Measurements from ENCODE around the gene FRMD4B. TPM values are rescaled to one million over a fixed set of nuclear protein-coding genes. Genes with fewer than 3 reads are reported as not detected.

FRMD4B gene
- total RNA-seq, 2 experiments from 2014 or later, result not detected

DNA sequence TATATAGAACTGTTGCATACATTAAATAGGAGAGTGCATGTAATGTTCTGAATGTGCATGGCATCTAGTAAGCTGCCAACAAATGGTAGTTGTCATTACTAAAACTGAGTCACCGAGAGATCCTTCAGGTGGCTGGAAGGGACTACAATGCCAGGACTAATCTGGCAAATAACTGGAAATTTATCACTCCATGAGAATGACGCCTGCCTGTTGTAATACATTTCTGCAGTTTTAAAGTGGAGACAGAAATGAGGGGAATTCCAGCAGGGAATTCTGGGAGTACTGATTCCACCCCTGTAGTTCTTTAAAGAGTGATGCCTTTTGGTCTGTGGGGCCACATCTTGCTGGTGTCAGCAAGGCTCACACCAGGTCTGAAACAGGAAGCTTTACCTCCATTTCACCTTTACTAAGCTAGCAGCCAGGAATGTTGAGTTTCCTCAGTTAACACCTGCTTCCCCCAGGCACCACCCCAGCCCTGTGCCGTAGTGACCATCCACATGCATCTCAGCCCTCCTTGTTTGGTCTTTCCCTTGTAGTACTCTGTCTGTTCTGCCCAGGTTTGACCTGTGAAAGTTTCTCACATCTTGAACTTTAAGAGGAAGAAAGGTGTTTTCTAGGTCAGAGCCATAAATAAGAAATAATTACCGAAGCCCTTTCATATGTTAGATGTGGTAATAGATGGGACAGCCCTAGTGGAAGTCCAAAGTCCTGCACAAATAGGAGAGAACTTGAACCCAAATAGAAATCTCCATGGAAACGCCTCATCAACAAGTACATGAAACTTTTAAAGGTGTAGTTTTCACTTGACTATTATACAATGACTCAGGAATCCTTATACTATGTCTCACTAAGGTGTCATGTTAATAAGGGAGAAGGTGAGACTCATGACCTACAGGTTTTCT lies 206.8 kb downstream of the FRMD4B start:
- no peak overlapping the region for H3K27ac ChIP-seq (ENCODE audit: low read depth, low read length, poor library complexity, severe bottlenecking)
- H3K4me2 ChIP-seq (ENCODE audit: low read length), result no peak overlapping the region
- no peaks in the 10 kb centered on the region for H4K20me1 ChIP-seq (ENCODE audit: insufficient read depth, low read length)
- TF ChIP-seq, protein P1, sequence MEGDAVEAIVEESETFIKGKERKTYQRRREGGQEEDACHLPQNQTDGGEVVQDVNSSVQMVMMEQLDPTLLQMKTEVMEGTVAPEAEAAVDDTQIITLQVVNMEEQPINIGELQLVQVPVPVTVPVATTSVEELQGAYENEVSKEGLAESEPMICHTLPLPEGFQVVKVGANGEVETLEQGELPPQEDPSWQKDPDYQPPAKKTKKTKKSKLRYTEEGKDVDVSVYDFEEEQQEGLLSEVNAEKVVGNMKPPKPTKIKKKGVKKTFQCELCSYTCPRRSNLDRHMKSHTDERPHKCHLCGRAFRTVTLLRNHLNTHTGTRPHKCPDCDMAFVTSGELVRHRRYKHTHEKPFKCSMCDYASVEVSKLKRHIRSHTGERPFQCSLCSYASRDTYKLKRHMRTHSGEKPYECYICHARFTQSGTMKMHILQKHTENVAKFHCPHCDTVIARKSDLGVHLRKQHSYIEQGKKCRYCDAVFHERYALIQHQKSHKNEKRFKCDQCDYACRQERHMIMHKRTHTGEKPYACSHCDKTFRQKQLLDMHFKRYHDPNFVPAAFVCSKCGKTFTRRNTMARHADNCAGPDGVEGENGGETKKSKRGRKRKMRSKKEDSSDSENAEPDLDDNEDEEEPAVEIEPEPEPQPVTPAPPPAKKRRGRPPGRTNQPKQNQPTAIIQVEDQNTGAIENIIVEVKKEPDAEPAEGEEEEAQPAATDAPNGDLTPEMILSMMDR (conservative IDR thresholded peaks at IDR 0.05; ENCODE audit: low read length), result no peak
- no peak for TF ChIP-seq EZH2phosphoT487 (IDR thresholded peaks at IDR 0.05; ENCODE audit: borderline replicate concordance, low read depth, low read length)
- H2AFZ ChIP-seq (ENCODE audit: low read length), result no peak overlapping the region
- intact Hi-C loops (cut with micrococcal nuclease; ENCODE audit: unreplicated experiment), result no loop called here
- no peaks in the 10 kb centered on the region for H3K79me2 ChIP-seq (ENCODE audit: insufficient read depth, low read depth, low read length)
- H3K4me1 ChIP-seq (ENCODE audit: insufficient read depth, low read length, poor library complexity, severe bottlenecking), result no peaks in the 10 kb centered on the region
- BruUV-seq (replicated peaks), result no TSS peak
- CTCF ChIA-PET (ENCODE audit: unreplicated experiment), result no interaction called here
- POLR2A ChIA-PET, result interaction anchor here (0.7 kb wide), 1 partner anchor 237 kb away, joined by 3 read pairs; no protein-coding TSS in a partner anchor
- no peaks in the 10 kb centered on the region for H3K9me3 ChIP-seq (ENCODE audit: low read length)
- H3K4me3 ChIP-seq (ENCODE audit: low read depth, low read length, poor library complexity, severe bottlenecking), result no peak overlapping the region
- no peaks in the 10 kb centered on the region for H3K36me3 ChIP-seq (ENCODE audit: insufficient read depth, low read length)
- DNase-seq (ENCODE audit: low spot score), result no peak
- H3K9me2 ChIP-seq (ENCODE audit: insufficient read depth, low read length), result no peaks in the 10 kb centered on the region

DNA sequence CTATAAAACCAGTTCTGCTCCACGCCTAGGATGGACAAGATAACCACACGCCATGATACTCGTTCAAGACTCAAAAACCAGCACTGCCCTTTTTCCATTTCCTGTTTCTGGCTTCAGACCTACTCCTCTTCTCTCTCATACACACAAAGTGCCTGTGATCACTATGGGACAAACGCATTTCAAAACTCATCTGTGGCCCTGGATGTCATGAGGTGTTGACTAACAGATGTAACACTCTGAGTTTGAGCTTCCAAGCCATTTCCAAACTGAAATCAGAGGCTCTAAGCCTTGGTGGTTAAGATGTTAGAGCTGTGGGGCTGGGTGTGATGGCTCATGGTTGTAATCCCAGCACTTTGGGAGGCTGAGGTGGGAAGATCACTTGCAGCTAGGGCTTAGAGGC lies 207.8 kb downstream of the FRMD4B start:
- Histone ChIP-seq H3K4me2 (ENCODE audit: low read length) (no peak overlapping the region), H3K9me2 (ENCODE audit: insufficient read depth, low read length) (no peaks in the 10 kb centered on the region), H3K4me3 (ENCODE audit: low read depth, low read length, poor library complexity, severe bottlenecking) (no peak overlapping the region), H3K4me1 (ENCODE audit: insufficient read depth, low read length, poor library complexity, severe bottlenecking) (no peaks in the 10 kb centered on the region), H3K79me2 (ENCODE audit: insufficient read depth, low read depth, low read length) (no peaks in the 10 kb centered on the region), H2AFZ (ENCODE audit: low read length) (no peak overlapping the region), H3K36me3 (ENCODE audit: insufficient read depth, low read length) (no peaks in the 10 kb centered on the region), H3K27ac (ENCODE audit: low read depth, low read length, poor library complexity, severe bottlenecking) (no peak overlapping the region), H3K9me3 (ENCODE audit: low read length) (no peaks in the 10 kb centered on the region), H4K20me1 (ENCODE audit: insufficient read depth, low read length) (no peaks in the 10 kb centered on the region)
- TF ChIP-seq, protein P1 (conservative IDR thresholded peaks at IDR 0.05; ENCODE audit: low read length), result no peak
- no peak for TF ChIP-seq EZH2phosphoT487 (IDR thresholded peaks at IDR 0.05; ENCODE audit: borderline replicate concordance, low read depth, low read length)
- ChIA-PET POLR2A (interaction anchor here (0.6 kb wide), 1 partner anchor 24 kb away, joined by 3 read pairs; no protein-coding TSS in a partner anchor), CTCF (ENCODE audit: unreplicated experiment) (no interaction called here)
- no TSS peak for BruUV-seq (replicated peaks)
- intact Hi-C loops (cut with micrococcal nuclease; ENCODE audit: unreplicated experiment), result no loop called here
- DNase-seq (ENCODE audit: low spot score), result no peak

All from OCI-LY7 (cell line).